Ascending aorta (tissue), 2 donors: ENCODE data around the gene MAJIN. TPM values are rescaled to one million over a fixed set of nuclear protein-coding genes. Genes with fewer than 3 reads are reported as not detected.
A peak's percentile ranks its signal among the peaks of the same experiment; 100 is the strongest.

Experiments
- DNase-seq, 2 donors: peaks; one replicate each; pipeline ENCODE4 v3.0.0-alpha.2; 2019; ENCODE audit warnings: low spot score in 2 of 2
- H3K27ac ChIP-seq, 2 donors: fragments of 200-600 bp; sonication (generic); one replicate each; pipeline ENCODE4 v1.5.1; 2016 to 2017; ENCODE audit warnings: mild to moderate bottlenecking in 1 of 2
- H3K27me3 ChIP-seq: fragments of 200-600 bp; sonication (generic); one replicate; pipeline ENCODE4 v1.5.1; 2017
- H3K36me3 ChIP-seq, 2 donors: fragments of 200-600 bp; sonication (generic); one replicate each; pipeline ENCODE4 v1.5.1; 2016
- H3K4me1 ChIP-seq, 2 donors: fragments of 200-600 bp; sonication (generic); one replicate each; pipeline ENCODE4 v1.5.1; 2016 to 2017; ENCODE audit warnings: mild to moderate bottlenecking in 1 of 2
- H3K4me3 ChIP-seq, 2 donors: fragments of 200-600 bp; sonication (generic); one replicate each; pipeline ENCODE4 v1.5.1; 2016 to 2017; ENCODE audit warnings: mild to moderate bottlenecking in 1 of 2
- H3K9me3 ChIP-seq, 2 donors: fragments of 200-600 bp; sonication (generic); one replicate each; pipeline ENCODE4 v1.5.1; 2016
- intact Hi-C: fragments of 100-400 bp; cut with DNase I; formaldehyde crosslinking; loops from one replicate; pipeline ENCODE4 v1.15.1; 2023
- total RNA-seq: library from RNA; depleted of rRNA; stranded (reverse); fragments of >200 nt; gene quantifications from one replicate; pipeline ENCODE4 v1.1.0, GENCODE V29; 2016
- TF ChIP-seq, protein P1 (sequence below), 3 experiments: fragments of 200-600 bp in 2 of 3; fragments of 450-650 bp in 1 of 3; sonication (generic) in 2 of 3; IDR thresholded peaks; one replicate each; pipeline ENCODE4 v1.5.1; 2016 to 2019; ENCODE audit warnings: antibody characterized with exemption in 3 of 3, mild to moderate bottlenecking in 1 of 3, moderate library complexity in 1 of 3

The MAJIN gene
- total RNA-seq, 1 donor from 2014 or later, result not detected

DNA sequence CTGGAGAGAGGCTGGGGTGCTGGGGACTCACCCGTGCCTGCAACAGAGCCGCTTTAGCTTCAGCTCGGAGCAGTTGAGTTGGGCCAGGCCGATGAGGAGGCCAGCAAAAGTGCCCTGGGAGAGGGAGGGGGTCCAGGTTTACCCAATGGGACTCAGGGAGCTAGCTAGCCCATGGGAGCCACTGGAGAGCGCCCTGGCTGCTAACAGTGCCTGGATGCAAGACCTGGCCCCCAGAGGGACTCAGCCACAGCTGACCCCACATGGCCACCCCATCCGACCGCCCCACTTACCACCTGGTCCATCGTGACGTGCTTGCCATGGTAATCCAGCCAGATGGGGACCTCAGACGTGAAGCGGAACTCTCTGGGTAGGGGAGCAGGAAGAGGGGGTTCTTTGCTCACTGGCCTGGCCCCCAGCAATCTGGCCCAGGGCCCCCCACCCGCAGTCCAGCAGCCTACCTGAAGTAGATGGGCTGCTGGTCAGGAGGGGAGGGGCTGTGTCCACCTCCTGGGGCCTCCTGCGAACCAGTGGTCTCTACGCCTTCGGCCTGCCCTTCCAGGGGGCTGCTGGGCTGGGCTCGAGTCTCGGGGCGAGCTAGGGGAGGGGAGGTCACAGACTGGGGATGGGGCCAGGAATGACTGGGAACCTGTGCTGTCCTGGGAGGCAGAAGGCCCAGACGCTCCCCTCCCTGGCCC, 74.4 kb downstream of the MAJIN start:
- DNase-seq, result no peak
- H3K27me3 ChIP-seq, result no peaks in the 10 kb centered on the region
- no peaks in the 10 kb centered on the region for H3K9me3 ChIP-seq
- TF ChIP-seq, protein P1, sequence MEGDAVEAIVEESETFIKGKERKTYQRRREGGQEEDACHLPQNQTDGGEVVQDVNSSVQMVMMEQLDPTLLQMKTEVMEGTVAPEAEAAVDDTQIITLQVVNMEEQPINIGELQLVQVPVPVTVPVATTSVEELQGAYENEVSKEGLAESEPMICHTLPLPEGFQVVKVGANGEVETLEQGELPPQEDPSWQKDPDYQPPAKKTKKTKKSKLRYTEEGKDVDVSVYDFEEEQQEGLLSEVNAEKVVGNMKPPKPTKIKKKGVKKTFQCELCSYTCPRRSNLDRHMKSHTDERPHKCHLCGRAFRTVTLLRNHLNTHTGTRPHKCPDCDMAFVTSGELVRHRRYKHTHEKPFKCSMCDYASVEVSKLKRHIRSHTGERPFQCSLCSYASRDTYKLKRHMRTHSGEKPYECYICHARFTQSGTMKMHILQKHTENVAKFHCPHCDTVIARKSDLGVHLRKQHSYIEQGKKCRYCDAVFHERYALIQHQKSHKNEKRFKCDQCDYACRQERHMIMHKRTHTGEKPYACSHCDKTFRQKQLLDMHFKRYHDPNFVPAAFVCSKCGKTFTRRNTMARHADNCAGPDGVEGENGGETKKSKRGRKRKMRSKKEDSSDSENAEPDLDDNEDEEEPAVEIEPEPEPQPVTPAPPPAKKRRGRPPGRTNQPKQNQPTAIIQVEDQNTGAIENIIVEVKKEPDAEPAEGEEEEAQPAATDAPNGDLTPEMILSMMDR (IDR thresholded peaks at IDR 0.05), result no peak
- intact Hi-C loops, result no loop called here
- H3K4me1 ChIP-seq, result no peaks in the 10 kb centered on the region
- no peak overlapping the region for H3K4me3 ChIP-seq
- no peak overlapping the region for H3K27ac ChIP-seq
- H3K36me3 ChIP-seq, result peaks cover 65 to 75% of the 10 kb centered on the region in 2 donors

DNA sequence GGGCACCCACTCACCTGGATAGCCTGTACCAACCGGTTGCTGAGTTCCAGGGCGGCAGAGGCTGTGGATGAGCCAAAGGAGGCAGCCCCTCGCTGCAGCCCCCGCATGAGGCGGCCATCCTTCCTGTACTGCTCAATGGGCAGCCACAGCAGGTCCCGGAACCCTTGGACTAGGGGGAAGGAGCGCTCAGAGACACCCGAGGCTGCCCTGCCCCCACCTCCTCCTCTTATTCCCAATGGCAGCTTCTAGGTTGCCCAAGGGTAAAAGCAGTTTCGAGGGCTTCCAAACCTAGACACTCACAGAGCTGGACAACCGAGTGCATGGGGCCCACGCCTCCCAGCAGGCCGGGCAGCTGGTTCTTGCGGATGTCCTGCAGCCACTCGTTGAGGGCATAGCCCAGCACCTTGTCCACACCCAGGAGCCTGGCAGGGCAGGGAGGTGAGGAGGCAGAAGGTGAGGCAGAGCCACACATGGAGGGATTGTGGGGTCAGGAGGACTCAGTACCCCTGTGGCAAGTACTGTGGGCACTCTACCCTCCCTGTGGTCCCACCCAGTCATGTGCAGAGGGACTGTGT, 75.4 kb downstream of the MAJIN start:
- Histone ChIP-seq H3K9me3 (no peaks in the 10 kb centered on the region), H3K27ac (no peak overlapping the region), H3K36me3 (peaks cover 55 to 65% of the 10 kb centered on the region in 2 donors), H3K4me1 (no peaks in the 10 kb centered on the region), H3K4me3 (no peak overlapping the region), H3K27me3 (no peaks in the 10 kb centered on the region)
- DNase-seq, result no peak
- TF ChIP-seq, protein P1 (IDR thresholded peaks at IDR 0.05), result no peak
- intact Hi-C loops, result no loop called here

DNA sequence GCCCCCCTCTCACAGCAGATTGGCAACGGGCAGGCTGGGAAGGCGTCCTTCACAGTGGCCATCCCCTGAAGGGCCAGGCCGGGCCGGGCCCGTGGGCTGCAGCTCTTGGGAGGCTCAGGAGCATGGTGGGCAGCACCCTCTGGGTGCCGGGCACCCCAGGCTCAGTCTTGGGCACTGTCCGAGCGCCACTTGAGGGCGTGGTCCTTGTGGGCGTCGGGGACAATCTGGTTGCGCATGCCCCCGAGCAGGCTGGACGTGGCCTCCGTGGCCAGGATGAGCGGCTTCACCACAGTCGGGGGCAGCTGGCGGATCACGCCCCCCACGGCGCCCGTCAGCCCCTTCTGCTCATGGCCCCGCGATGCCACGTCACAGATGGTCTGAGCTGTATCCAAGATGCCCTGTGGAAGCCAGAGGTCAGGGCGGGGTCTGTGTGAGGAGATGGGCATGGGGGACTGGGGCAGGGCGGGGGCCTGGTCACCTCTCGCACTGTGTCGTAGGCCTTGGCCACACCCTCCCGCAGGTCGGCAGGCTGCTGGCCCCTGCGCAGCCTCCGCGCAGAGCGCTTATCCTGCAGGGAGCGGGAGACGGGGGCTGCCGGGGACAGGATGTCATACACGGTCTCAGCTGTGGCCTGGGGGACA, 77.0 kb downstream of the MAJIN start:
- Histone ChIP-seq H3K4me3 (no peak overlapping the region), H3K27me3 (no peaks in the 10 kb centered on the region), H3K36me3 (peaks cover 41 to 49% of the 10 kb centered on the region in 2 donors), H3K9me3 (no peaks in the 10 kb centered on the region), H3K4me1 (no peaks in the 10 kb centered on the region), H3K27ac (no peak overlapping the region)
- no peak for DNase-seq
- TF ChIP-seq, protein P1 (IDR thresholded peaks at IDR 0.05), result no peak
- intact Hi-C loops, result loop anchor here (1.0 kb wide), 1 partner anchor 48 kb away; no protein-coding TSS in a partner anchor

DNA sequence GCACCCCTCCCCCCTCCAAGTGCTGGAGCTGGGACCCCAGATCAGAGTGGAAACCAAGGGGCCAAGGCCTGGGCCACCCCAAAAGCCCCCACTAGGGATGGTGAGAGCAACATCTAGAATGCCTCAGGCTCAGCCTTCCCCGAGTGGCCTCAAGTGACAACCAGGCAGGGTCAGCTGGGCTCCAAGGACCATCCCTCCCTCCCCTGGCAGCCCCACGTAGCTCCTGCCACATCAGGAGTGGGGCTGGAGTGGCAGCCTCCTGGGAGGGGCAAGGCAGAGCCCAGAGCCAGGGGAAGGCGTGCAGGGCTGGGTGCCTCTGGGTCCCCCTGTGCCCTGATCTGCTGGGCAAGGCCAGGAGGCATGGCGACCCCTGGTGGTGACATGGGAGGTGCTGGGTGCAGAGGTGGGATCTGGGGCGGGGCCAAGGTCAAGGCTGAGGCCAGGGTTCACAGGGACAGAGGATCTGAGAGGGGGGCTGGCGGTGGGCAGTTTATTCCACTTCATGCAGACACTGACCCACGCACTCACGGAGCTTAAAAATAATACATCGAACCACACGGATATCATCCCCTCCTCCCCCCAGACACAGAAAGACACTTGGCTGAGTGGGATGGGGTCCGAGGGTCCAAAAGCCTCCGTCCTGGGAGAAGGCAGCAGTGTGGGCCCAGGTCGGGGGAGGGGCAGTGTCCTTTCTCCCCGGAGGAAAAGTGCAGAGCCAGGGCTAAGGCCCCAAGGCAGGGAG, 77.7 kb downstream of the MAJIN start:
- Histone ChIP-seq H3K27me3 (no peaks in the 10 kb centered on the region), H3K36me3 (peaks cover 35 to 44% of the 10 kb centered on the region in 2 donors), H3K27ac (no peak overlapping the region), H3K4me3 (no peak overlapping the region), H3K4me1 (no peaks in the 10 kb centered on the region), H3K9me3 (no peaks in the 10 kb centered on the region)
- TF ChIP-seq, protein P1 (IDR thresholded peaks at IDR 0.05), result peak; percentile 84 to 93 (median 93)
- intact Hi-C loops, result loop anchor here (1.0 kb wide), 1 partner anchor 47 kb away; no protein-coding TSS in a partner anchor
- peak in 1 of 2 donors; percentile 92 for DNase-seq

DNA sequence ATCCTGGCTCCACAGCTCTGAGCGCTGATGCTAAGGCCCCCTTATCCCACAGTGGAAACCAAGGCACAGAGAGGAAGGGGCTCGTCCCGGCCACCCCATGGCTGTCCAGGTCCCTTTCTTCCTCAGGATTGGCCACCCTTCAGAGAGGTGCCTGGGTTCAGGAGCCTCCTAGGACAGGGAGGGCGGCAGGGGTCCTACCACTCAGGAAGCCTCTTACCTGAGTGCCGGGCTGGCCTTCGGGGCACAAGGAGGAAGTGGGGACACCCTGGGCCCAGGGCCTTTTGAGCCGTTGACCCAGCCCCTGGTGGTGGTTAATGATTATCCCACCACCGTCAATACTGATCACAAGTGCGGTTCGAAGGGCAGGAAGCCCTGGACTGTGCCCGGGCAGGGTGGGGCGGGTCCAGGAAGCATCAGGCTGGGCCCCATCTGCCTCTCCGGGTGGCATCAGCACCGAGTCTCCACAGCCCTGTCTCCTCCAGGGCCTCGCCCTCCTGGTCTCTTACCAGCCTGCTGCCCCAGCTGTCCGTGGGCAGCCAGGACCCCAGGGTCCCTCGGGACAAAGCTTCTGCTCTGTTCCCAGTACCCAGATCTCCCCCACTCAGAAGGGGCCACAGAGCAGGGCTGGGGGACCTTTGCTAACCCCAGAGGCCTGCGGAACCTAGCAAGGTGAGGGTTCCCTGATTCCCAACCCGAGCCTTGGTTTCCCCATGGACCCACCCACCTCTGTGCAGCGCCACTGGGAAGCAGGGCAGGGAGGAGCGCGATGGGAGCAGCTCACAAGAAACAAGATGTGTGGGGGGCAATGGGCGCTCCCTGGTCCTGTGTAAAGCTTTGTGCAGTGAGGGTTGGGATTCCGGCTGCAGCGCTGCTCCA, 78.5 kb downstream of the MAJIN start:
- no peaks in the 10 kb centered on the region for H3K9me3 ChIP-seq
- TF ChIP-seq, protein P1 (IDR thresholded peaks at IDR 0.05), result no peak
- peaks cover 26 to 36% of the 10 kb centered on the region in 2 donors for H3K36me3 ChIP-seq
- intact Hi-C loops, result loop anchor here (1.0 kb wide), 1 partner anchor 46 kb away; no protein-coding TSS in a partner anchor
- no peak for DNase-seq
- no peak overlapping the region for H3K4me3 ChIP-seq
- H3K27ac ChIP-seq, result no peak overlapping the region
- no peaks in the 10 kb centered on the region for H3K4me1 ChIP-seq
- no peaks in the 10 kb centered on the region for H3K27me3 ChIP-seq
